OCI-LY1 (cell line): ENCODE measurements around the gene HERPUD2.
"Not testable (repeated sequence)": the region's sequence is repeated elsewhere in the genome, so short reads cannot be mapped to it uniquely, and the experiment has no call there.

Source experiments
- H2AFZ ChIP-seq: fragments of 200-600 bp; sonication (generic), shearing (Covaris generic); 2 replicates; pipeline ENCODE4 v1.6.0; 2014; ENCODE audit warnings: antibody characterized with exemption, mild to moderate bottlenecking, low read length
- H3F3A ChIP-seq: fragments of 200-600 bp; sonication (generic), shearing (Covaris generic); 2 replicates; pipeline ENCODE4 v1.6.0; 2014; ENCODE audit warnings: mild to moderate bottlenecking, antibody characterized with exemption, low read length, moderate library complexity; ENCODE audit not compliant: insufficient read depth
- H3K27ac ChIP-seq: fragments of 200-600 bp; sonication (generic); 2 replicates; pipeline ENCODE4 v1.5.1; 2014; ENCODE audit warnings: low read length, mixed run types, mild to moderate bottlenecking, low read depth; ENCODE audit not compliant: poor library complexity, severe bottlenecking
- H3K27me3 ChIP-seq: fragments of 200-600 bp; sonication (generic); 2 replicates; pipeline ENCODE4 v1.6.0; 2014; ENCODE audit warnings: antibody characterized with exemption, mild to moderate bottlenecking, low read length, moderate library complexity; ENCODE audit not compliant: insufficient read depth
- H3K36me3 ChIP-seq: fragments of 200-600 bp; sonication (generic); 2 replicates; pipeline ENCODE4 v1.6.1; 2014; ENCODE audit warnings: mild to moderate bottlenecking, antibody characterized with exemption, low read length, moderate library complexity, mixed read lengths; ENCODE audit not compliant: insufficient read depth
- H3K4me1 ChIP-seq: fragments of 200-600 bp; sonication (generic); 2 replicates; pipeline ENCODE4 v1.5.1; 2014; ENCODE audit warnings: mild to moderate bottlenecking, low read length, moderate library complexity; ENCODE audit not compliant: insufficient read depth, severe bottlenecking
- H3K4me2 ChIP-seq: fragments of 200-600 bp; sonication (generic), shearing (Covaris generic); 2 replicates; pipeline ENCODE4 v1.6.1; 2014; ENCODE audit warnings: low read length
- H3K4me3 ChIP-seq: fragments of 200-600 bp; sonication (generic); 2 replicates; pipeline ENCODE4 v1.5.1; 2014; ENCODE audit warnings: low read length, low read depth, mild to moderate bottlenecking, mixed read lengths; ENCODE audit not compliant: poor library complexity, severe bottlenecking
- H3K79me2 ChIP-seq: fragments of 200-600 bp; shearing (Covaris generic); 2 replicates; pipeline ENCODE4 v1.6.1; 2016; ENCODE audit warnings: mixed run types, low read length, mixed read lengths; ENCODE audit not compliant: insufficient read depth
- H3K9ac ChIP-seq: fragments of 200-600 bp; sonication (generic), shearing (Covaris generic); 2 replicates; pipeline ENCODE4 v1.6.1; 2014; ENCODE audit warnings: mild to moderate bottlenecking, low read length, mixed read lengths
- H3K9me2 ChIP-seq: fragments of 200-600 bp; sonication (generic), shearing (Covaris generic); 2 replicates; pipeline ENCODE4 v1.6.1; 2014; ENCODE audit warnings: low read depth, mild to moderate bottlenecking, low read length, mixed read lengths
- H3K9me3 ChIP-seq: fragments of 200-600 bp; shearing (Covaris generic); 2 replicates; pipeline ENCODE4 v1.6.1; 2014; ENCODE audit warnings: low read length, mixed read lengths
- H4K20me1 ChIP-seq: fragments of 200-600 bp; sonication (generic), shearing (Covaris generic); 2 replicates; pipeline ENCODE4 v1.6.0; 2016; ENCODE audit warnings: mild to moderate bottlenecking, low read length; ENCODE audit not compliant: insufficient read depth
- EZH2 ChIP-seq: fragments of 200-600 bp; sonication (generic), shearing (Covaris generic); IDR thresholded peaks from 2 replicates; pipeline ENCODE4 v1.8.0; 2017; ENCODE audit warnings: borderline replicate concordance, mixed run types, mild to moderate bottlenecking, antibody characterized with exemption, low read length, moderate library complexity, mixed read lengths
- TF ChIP-seq, protein P1 (sequence below): fragments of 200-600 bp; sonication (generic), shearing (Covaris generic); IDR thresholded peaks from 2 replicates; pipeline ENCODE4 v1.5.1; 2017; ENCODE audit warnings: mild to moderate bottlenecking, antibody characterized with exemption, low read length, moderate library complexity, mixed read lengths

Gene HERPUD2

DNA sequence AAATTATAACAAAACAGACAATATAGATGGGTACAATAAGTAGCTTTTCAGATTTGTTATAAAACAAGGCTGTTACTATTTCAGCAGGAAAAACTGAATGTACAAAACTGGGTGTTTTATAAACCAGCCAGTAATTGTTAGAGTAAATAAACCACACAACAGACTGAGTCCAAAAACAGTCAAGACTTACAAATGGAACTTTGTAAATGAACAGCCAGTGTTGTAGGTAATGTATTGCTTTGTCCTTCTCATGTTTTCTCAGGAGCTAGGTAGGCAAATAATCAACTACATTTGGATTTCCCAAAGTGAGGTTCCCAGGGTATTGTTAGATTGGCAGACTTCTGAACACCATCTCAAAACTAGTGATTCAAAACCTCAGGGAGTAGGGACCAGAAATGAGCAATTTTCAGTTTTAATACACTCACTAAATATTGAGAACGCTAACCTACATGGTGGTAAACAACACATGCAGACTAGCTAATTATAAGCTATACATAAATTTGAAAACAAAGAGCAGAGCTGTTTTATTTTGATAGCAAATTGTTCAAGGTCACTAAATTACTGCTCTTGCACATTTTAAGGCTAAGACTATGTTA is 36.2 kb downstream of the HERPUD2 start:
- Histone ChIP-seq H3K79me2 (no peaks in the 10 kb centered on the region), H3K4me3 (no peak overlapping the region), H3K4me1 (no peaks in the 10 kb centered on the region), H2AFZ (no peak overlapping the region), H3F3A (no peaks in the 10 kb centered on the region), H3K9me3 (no peaks in the 10 kb centered on the region), H4K20me1 (no peaks in the 10 kb centered on the region), H3K9me2 (no peaks in the 10 kb centered on the region), H3K27ac (no peak overlapping the region), H3K9ac (no peak overlapping the region), H3K36me3 (peaks cover 5% of the 10 kb centered on the region; the same call in 1 of the 2 replicates), H3K27me3 (no peaks in the 10 kb centered on the region), H3K4me2 (no peak overlapping the region)
- TF ChIP-seq EZH2, result no peak
- TF ChIP-seq, protein P1, sequence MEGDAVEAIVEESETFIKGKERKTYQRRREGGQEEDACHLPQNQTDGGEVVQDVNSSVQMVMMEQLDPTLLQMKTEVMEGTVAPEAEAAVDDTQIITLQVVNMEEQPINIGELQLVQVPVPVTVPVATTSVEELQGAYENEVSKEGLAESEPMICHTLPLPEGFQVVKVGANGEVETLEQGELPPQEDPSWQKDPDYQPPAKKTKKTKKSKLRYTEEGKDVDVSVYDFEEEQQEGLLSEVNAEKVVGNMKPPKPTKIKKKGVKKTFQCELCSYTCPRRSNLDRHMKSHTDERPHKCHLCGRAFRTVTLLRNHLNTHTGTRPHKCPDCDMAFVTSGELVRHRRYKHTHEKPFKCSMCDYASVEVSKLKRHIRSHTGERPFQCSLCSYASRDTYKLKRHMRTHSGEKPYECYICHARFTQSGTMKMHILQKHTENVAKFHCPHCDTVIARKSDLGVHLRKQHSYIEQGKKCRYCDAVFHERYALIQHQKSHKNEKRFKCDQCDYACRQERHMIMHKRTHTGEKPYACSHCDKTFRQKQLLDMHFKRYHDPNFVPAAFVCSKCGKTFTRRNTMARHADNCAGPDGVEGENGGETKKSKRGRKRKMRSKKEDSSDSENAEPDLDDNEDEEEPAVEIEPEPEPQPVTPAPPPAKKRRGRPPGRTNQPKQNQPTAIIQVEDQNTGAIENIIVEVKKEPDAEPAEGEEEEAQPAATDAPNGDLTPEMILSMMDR, result no peak

DNA sequence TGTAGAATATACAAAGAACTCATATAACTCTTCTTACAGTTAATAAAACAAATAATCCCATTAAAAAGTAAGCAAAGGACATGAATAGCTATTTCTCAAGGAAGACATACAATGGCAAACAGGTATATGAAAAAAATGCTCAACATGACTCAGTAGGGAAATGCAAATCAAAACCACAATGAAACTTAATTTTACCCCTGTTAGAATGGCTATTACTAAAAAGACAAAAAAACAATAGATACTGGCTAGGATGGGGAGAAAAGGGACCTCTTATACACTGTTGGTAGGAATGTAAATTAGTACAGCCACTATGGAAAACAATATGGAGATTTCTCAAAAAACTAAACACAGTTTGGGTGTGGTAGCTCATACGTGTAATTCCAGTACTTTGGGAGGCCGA is 37.8 kb downstream of the HERPUD2 start:
- no peak overlapping the region for H3K9ac ChIP-seq
- 0 out of 2 replicates have a peak, but pooled peaks cover 4% of the 10 kb centered on the region for H3K9me3 ChIP-seq
- H3K27ac ChIP-seq, result no peak overlapping the region
- no peak overlapping the region for H2AFZ ChIP-seq
- H3K27me3 ChIP-seq, result no peaks in the 10 kb centered on the region
- no peak overlapping the region for H3K4me3 ChIP-seq
- no peaks in the 10 kb centered on the region; the same call in 1 of the 2 replicates for H3K79me2 ChIP-seq
- no peaks in the 10 kb centered on the region for H4K20me1 ChIP-seq
- no peaks in the 10 kb centered on the region for H3F3A ChIP-seq
- no peaks in the 10 kb centered on the region for H3K9me2 ChIP-seq
- peaks cover 8% of the 10 kb centered on the region for H3K36me3 ChIP-seq
- no peak overlapping the region for H3K4me2 ChIP-seq
- no peak for TF ChIP-seq EZH2
- TF ChIP-seq, protein P1, result no peak
- no peaks in the 10 kb centered on the region for H3K4me1 ChIP-seq

DNA sequence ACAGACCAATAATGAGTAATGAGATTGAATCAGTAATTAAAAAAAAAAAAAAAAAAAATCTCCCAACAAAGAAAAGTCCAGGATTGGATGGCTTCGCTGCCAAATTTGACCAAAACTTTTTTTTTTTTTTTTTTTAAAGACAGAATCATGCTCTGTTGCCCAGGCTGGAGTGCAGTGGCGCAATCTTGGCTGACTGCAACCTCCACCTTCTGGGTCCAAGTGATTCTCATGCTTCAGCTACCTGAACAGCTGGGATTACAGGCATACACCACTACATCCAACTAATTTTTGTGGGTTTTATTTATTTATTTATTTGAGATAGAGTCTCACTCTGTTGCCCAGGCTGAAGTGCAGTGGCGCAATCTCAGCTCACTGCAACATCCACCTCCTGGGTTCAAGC is 40.4 kb downstream of the HERPUD2 start:
- not testable (repeated sequence) for H4K20me1 ChIP-seq, H3F3A ChIP-seq, H2AFZ ChIP-seq, H3K27ac ChIP-seq, H3K9ac ChIP-seq, H3K4me3 ChIP-seq, H3K9me3 ChIP-seq, H3K4me2 ChIP-seq, H3K27me3 ChIP-seq, H3K36me3 ChIP-seq, H3K79me2 ChIP-seq, H3K9me2 ChIP-seq, H3K4me1 ChIP-seq

DNA sequence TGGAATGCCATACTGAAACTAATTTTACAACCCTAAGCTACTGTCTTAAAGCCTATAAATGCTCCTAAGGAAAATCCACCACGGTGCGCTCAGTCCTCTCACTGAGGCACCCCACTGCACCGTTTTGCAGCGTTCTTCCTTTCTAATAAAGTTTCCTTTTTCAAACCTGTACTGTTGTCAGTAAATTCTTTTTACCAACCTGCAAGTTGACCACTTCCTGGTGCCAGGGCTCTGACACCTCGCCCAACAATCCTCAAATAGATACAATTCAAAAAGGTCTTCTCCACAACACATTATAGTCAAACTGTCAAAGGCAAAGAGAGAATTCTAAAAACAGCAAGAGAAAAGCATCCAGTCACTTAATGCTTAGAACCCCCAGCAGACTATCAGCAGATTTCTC is 42.8 kb downstream of the HERPUD2 start:
- Histone ChIP-seq H3K4me1 (peaks cover 7% of the 10 kb centered on the region), H4K20me1 (no peaks in the 10 kb centered on the region), H2AFZ (no peak overlapping the region), H3K79me2 (no peaks in the 10 kb centered on the region; the same call in 1 of the 2 replicates), H3K27ac (no peak overlapping the region), H3K4me2 (no peak overlapping the region), H3K9ac (no peak overlapping the region), H3K9me3 (0 out of 2 replicates have a peak, but pooled peaks cover 4% of the 10 kb centered on the region), H3F3A (no peaks in the 10 kb centered on the region), H3K36me3 (peaks cover 4% of the 10 kb centered on the region; the same call in 1 of the 2 replicates), H3K9me2 (no peaks in the 10 kb centered on the region), H3K27me3 (no peaks in the 10 kb centered on the region), H3K4me3 (no peak overlapping the region)
- TF ChIP-seq, protein P1, result no peak
- TF ChIP-seq EZH2, result no peak
